HepG2 (cell line): ENCODE results near the gene HTRA1.

ENCODE experiments used
- CREM ChIP-seq, 2 experiments: sonication (generic) in 1 of 2; formaldehyde crosslinking in 1 of 2; IDR thresholded peaks; 2 replicates each; pipeline versions ENCODE4 v1.4.0 to v1.6.1; 2016 to 2020; ENCODE audit warnings: antibody characterized with exemption in 1 of 2, mild to moderate bottlenecking in 1 of 2, missing genetic modification reagents in 1 of 2
- EZH2 ChIP-seq: conservative IDR thresholded peaks from 2 replicates; pipeline ENCODE4 v1.6.1; 2012; ENCODE audit warnings: mild to moderate bottlenecking, low read depth, low read length, moderate library complexity
- MTA3 ChIP-seq: sonication (generic); formaldehyde crosslinking; IDR thresholded peaks from 2 replicates; pipeline ENCODE4 v1.4.0; 2020; ENCODE audit warnings: missing genetic modification reagents
- POLR2A ChIP-seq, 2 experiments: IDR thresholded peaks; 2 replicates each; pipeline ENCODE4 v1.6.1; 2011; ENCODE audit warnings: low read depth in 2 of 2, low read length in 2 of 2, mild to moderate bottlenecking in 1 of 2, moderate library complexity in 1 of 2; ENCODE audit not compliant: insufficient read depth in 1 of 2
- TEAD2 ChIP-seq: sonication (generic); formaldehyde crosslinking; IDR thresholded peaks from 2 replicates; pipeline ENCODE4 v1.9.0; 2021; ENCODE audit warnings: missing genetic modification reagents
- ZNF207 ChIP-seq: fragments of 450-650 bp; IDR thresholded peaks from 2 replicates; pipeline ENCODE4 v1.6.1; 2016; ENCODE audit warnings: antibody characterized with exemption, borderline replicate concordance
- TF ChIP-seq, protein P1 (sequence below): sonication (generic); formaldehyde crosslinking; IDR thresholded peaks from 2 replicates; pipeline ENCODE4 v1.5.0; 2020; ENCODE audit warnings: mild to moderate bottlenecking, missing genetic modification reagents, moderate library complexity
- TF ChIP-seq, protein P2 (sequence below): sonication (generic); formaldehyde crosslinking; IDR thresholded peaks from 2 replicates; pipeline ENCODE4 v1.9.0; 2021; ENCODE audit warnings: missing genetic modification reagents, borderline replicate concordance

DNA sequence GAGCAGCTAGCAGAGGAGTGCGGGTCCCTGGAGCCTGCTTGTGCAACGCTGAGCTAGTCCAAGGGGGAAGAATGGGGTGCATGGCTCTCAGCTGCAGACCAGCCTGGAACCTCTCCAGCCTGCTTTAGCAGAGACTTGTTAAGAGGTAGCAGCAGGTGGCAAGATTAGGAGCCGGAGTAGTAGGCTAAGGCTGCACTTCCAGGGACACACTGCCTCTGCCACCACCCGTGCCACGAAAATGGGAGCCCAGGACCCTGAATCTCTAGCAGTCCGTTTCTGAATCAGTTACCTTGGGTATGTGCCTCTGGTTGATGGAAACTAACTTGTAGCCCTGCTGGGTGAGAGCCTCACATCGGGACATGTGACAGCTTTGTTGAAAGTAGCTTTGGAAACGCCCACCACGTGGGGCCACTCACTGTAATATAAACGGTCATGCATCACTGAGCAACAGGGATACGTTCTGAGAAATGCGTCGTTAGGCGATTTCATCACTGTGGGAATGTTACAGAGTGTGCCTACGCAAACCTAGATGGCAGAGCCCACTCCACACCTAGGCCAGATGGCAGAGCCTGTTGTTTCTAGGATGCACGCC is 25.9 kb downstream of the HTRA1 start:
- TF ChIP-seq, protein P1, sequence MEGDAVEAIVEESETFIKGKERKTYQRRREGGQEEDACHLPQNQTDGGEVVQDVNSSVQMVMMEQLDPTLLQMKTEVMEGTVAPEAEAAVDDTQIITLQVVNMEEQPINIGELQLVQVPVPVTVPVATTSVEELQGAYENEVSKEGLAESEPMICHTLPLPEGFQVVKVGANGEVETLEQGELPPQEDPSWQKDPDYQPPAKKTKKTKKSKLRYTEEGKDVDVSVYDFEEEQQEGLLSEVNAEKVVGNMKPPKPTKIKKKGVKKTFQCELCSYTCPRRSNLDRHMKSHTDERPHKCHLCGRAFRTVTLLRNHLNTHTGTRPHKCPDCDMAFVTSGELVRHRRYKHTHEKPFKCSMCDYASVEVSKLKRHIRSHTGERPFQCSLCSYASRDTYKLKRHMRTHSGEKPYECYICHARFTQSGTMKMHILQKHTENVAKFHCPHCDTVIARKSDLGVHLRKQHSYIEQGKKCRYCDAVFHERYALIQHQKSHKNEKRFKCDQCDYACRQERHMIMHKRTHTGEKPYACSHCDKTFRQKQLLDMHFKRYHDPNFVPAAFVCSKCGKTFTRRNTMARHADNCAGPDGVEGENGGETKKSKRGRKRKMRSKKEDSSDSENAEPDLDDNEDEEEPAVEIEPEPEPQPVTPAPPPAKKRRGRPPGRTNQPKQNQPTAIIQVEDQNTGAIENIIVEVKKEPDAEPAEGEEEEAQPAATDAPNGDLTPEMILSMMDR (CRISPR knock-in tag), result no peak
- TF ChIP-seq EZH2 (no peak), POLR2A (IDR thresholded peaks at IDR 0.05; ENCODE audit: insufficient read depth in 1 of 2, low read depth in 2 of 2, low read length in 2 of 2) (no peak), TEAD2 (CRISPR knock-in tag) (no peak), CREM (IDR thresholded peaks at IDR 0.05) (no peak), CREM (CRISPR knock-in tag; IDR thresholded peaks at IDR 0.05) (no peak), MTA3 (CRISPR knock-in tag) (no peak), ZNF207 (no peak)
- TF ChIP-seq, protein P2, sequence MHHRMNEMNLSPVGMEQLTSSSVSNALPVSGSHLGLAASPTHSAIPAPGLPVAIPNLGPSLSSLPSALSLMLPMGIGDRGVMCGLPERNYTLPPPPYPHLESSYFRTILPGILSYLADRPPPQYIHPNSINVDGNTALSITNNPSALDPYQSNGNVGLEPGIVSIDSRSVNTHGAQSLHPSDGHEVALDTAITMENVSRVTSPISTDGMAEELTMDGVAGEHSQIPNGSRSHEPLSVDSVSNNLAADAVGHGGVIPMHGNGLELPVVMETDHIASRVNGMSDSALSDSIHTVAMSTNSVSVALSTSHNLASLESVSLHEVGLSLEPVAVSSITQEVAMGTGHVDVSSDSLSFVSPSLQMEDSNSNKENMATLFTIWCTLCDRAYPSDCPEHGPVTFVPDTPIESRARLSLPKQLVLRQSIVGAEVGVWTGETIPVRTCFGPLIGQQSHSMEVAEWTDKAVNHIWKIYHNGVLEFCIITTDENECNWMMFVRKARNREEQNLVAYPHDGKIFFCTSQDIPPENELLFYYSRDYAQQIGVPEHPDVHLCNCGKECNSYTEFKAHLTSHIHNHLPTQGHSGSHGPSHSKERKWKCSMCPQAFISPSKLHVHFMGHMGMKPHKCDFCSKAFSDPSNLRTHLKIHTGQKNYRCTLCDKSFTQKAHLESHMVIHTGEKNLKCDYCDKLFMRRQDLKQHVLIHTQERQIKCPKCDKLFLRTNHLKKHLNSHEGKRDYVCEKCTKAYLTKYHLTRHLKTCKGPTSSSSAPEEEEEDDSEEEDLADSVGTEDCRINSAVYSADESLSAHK, result no peak
